Esophagus (tissue), 2 donors: ENCODE data around the gene ADGRA1. TPM values are rescaled to one million over a fixed set of nuclear protein-coding genes. Genes with fewer than 3 reads are reported as not detected.

Experiments
- H3K27ac ChIP-seq, 2 donors: one replicate each; pipeline ENCODE4 v1.5.1; 2013; ENCODE audit warnings: low read depth in 2 of 2, mild to moderate bottlenecking in 2 of 2, inconsistent platforms in 1 of 2, low read length in 1 of 2, moderate library complexity in 1 of 2
- H3K27me3 ChIP-seq, 2 donors: one replicate each; pipeline ENCODE4 v1.6.1; 2013; ENCODE audit warnings: low read length in 2 of 2, control low read depth in 1 of 2, mild to moderate bottlenecking in 1 of 2; ENCODE audit not compliant: insufficient read depth in 2 of 2, control insufficient read depth in 1 of 2
- H3K36me3 ChIP-seq, 2 donors: one replicate each; pipeline ENCODE4 v1.6.1; 2013; ENCODE audit warnings: low read length in 1 of 2; ENCODE audit not compliant: control insufficient read depth in 2 of 2, insufficient read depth in 2 of 2
- H3K4me1 ChIP-seq, 2 donors: one replicate each; pipeline ENCODE4 v1.6.1; 2013; ENCODE audit warnings: low read length in 1 of 2; ENCODE audit not compliant: control insufficient read depth in 2 of 2, insufficient read depth in 2 of 2
- H3K4me3 ChIP-seq, 2 donors: one replicate each; pipeline ENCODE4 v1.5.1; 2013; ENCODE audit warnings: low read length in 2 of 2, mild to moderate bottlenecking in 2 of 2, low read depth in 1 of 2, moderate library complexity in 1 of 2
- H3K9me3 ChIP-seq, 2 donors: one replicate each; pipeline ENCODE4 v1.6.1; 2013; ENCODE audit warnings: mild to moderate bottlenecking in 2 of 2, low read depth in 1 of 2, low read length in 1 of 2, moderate library complexity in 1 of 2; ENCODE audit not compliant: control insufficient read depth in 2 of 2, insufficient read depth in 1 of 2
- WGBS, 2 donors: extraction: QIAGEN DNeasy Blood & Tissue Kit; methylation state at CpG; one replicate each; pipeline ENCODE4 v1.1.7; 2013; 5-methylcytosine and 5-hydroxymethylcytosine counted together
- polyA plus RNA-seq, 2 donors: library from polyadenylated mRNA; stranded (reverse); fragments of 200-250 nt; gene quantifications; one replicate each; pipeline ENCODE4 v1.2.3, GENCODE V29; 2013
- donor health status: healthy with polysubstance abuse.
- donor health status: Bipolar disorder and iron deficiency.

ADGRA1 gene
- polyA plus RNA-seq, 2 donors: 0.01 to 0.04 TPM

- Histone ChIP-seq H3K4me1 (peaks cover 0 to 4% of the 10 kb centered on the region in 2 donors), H3K27me3 (no peaks in the 10 kb centered on the region), H3K27ac (no peak overlapping the region), H3K4me3 (no peak overlapping the region), H3K36me3 (no peaks in the 10 kb centered on the region), H3K9me3 (peaks cover 0 to 8% of the 10 kb centered on the region in 2 donors)
- 96% methylated on average over 76 to 83 of the region's 83 CpGs for WGBS, 2 donors
Measured at GRCh38 chr10:133128126-133129070, 40.7 kb downstream of the ADGRA1 start.

- no peaks in the 10 kb centered on the region for H3K36me3 ChIP-seq
- H3K4me3 ChIP-seq: no peak overlapping the region
- no peak overlapping the region for H3K27ac ChIP-seq
- peaks cover 0 to 4% of the 10 kb centered on the region in 2 donors for H3K4me1 ChIP-seq
- no peaks in the 10 kb centered on the region for H3K27me3 ChIP-seq
- WGBS, 2 donors: 82 to 84% methylated on average over 37 to 39 of the region's 39 CpGs
- peaks cover 0 to 8% of the 10 kb centered on the region in 2 donors for H3K9me3 ChIP-seq
Measured at GRCh38 chr10:133129071-133129858, 41.5 kb downstream of the ADGRA1 start.

- Histone ChIP-seq H3K4me1 (peaks cover 0 to 9% of the 10 kb centered on the region in 2 donors), H3K4me3 (no peak overlapping the region), H3K9me3 (peaks cover 0 to 8% of the 10 kb centered on the region in 2 donors), H3K36me3 (no peaks in the 10 kb centered on the region), H3K27ac (no peak overlapping the region), H3K27me3 (no peaks in the 10 kb centered on the region)
- WGBS, 2 donors: 63% methylated on average over 20 of the region's 20 CpGs
Measured at GRCh38 chr10:133129859-133130495, 42.3 kb downstream of the ADGRA1 start.

- peaks cover 0 to 8% of the 10 kb centered on the region in 2 donors for H3K9me3 ChIP-seq
- peaks cover 0 to 9% of the 10 kb centered on the region in 2 donors for H3K4me1 ChIP-seq
- H3K27ac ChIP-seq: no peak overlapping the region
- H3K4me3 ChIP-seq: no peak overlapping the region
- H3K27me3 ChIP-seq: no peaks in the 10 kb centered on the region
- WGBS, 2 donors: 72 to 81% methylated on average over 11 of the region's 11 CpGs
- no peaks in the 10 kb centered on the region for H3K36me3 ChIP-seq
Measured at GRCh38 chr10:133130602-133131001, 42.9 kb downstream of the ADGRA1 start.

- Histone ChIP-seq H3K4me3 (no peak overlapping the region), H3K9me3 (peaks cover 0 to 8% of the 10 kb centered on the region in 2 donors), H3K27me3 (no peaks in the 10 kb centered on the region), H3K36me3 (no peaks in the 10 kb centered on the region), H3K4me1 (peaks cover 0 to 9% of the 10 kb centered on the region in 2 donors), H3K27ac (no peak overlapping the region)
- 68 to 70% methylated on average over 18 of the region's 18 CpGs for WGBS, 2 donors
Measured at GRCh38 chr10:133131053-133131452, 43.3 kb downstream of the ADGRA1 start.

GRCh38 chr10:133131734-133132472 is 44.2 kb downstream of the ADGRA1 start:
- Histone ChIP-seq H3K4me3 (no peak overlapping the region), H3K27ac (no peak overlapping the region), H3K36me3 (no peaks in the 10 kb centered on the region), H3K9me3 (peaks cover 0 to 8% of the 10 kb centered on the region in 2 donors), H3K27me3 (no peaks in the 10 kb centered on the region), H3K4me1 (peaks cover 0 to 9% of the 10 kb centered on the region in 2 donors)
- WGBS, 2 donors: 64 to 72% methylated on average over 41 of the region's 41 CpGs

- Histone ChIP-seq H3K4me1 (peaks cover 0 to 9% of the 10 kb centered on the region in 2 donors), H3K36me3 (no peaks in the 10 kb centered on the region), H3K9me3 (peaks cover 0 to 8% of the 10 kb centered on the region in 2 donors), H3K4me3 (no peak overlapping the region), H3K27ac (no peak overlapping the region), H3K27me3 (no peaks in the 10 kb centered on the region)
- WGBS, 2 donors: 85 to 88% methylated on average over 25 to 26 of the region's 26 CpGs
Measured at GRCh38 chr10:133132473-133133291, 45.0 kb downstream of the ADGRA1 start.

- H3K4me1 ChIP-seq: peaks cover 0 to 9% of the 10 kb centered on the region in 2 donors
- WGBS, 2 donors: 76 to 80% methylated on average over 20 of the region's 20 CpGs
Measured at GRCh38 chr10:133133471-133134231, 45.9 kb downstream of the ADGRA1 start.

More at GRCh38 chr10:133133471-133134231, 45.9 kb downstream of the ADGRA1 start:
- H3K27me3 ChIP-seq: no peaks in the 10 kb centered on the region
- peaks cover 0 to 6% of the 10 kb centered on the region in 2 donors for H3K9me3 ChIP-seq
- no peaks in the 10 kb centered on the region for H3K36me3 ChIP-seq
- H3K4me3 ChIP-seq: no peak overlapping the region
- no peak overlapping the region for H3K27ac ChIP-seq
